ENCODE data around the gene PTEN. TPM values are rescaled to one million over a fixed set of nuclear protein-coding genes. Genes with fewer than 3 reads are reported as not detected.

PTEN gene
- total RNA-seq, result 101 TPM
- long read RNA-seq, full-length matches to known transcripts, result 160 of 194 reads
- long read RNA-seq, partial matches to known transcripts, result 12 of 194 reads
- long read RNA-seq, other reads (novel, unspliced or antisense), result 22 of 194 reads

DNA sequence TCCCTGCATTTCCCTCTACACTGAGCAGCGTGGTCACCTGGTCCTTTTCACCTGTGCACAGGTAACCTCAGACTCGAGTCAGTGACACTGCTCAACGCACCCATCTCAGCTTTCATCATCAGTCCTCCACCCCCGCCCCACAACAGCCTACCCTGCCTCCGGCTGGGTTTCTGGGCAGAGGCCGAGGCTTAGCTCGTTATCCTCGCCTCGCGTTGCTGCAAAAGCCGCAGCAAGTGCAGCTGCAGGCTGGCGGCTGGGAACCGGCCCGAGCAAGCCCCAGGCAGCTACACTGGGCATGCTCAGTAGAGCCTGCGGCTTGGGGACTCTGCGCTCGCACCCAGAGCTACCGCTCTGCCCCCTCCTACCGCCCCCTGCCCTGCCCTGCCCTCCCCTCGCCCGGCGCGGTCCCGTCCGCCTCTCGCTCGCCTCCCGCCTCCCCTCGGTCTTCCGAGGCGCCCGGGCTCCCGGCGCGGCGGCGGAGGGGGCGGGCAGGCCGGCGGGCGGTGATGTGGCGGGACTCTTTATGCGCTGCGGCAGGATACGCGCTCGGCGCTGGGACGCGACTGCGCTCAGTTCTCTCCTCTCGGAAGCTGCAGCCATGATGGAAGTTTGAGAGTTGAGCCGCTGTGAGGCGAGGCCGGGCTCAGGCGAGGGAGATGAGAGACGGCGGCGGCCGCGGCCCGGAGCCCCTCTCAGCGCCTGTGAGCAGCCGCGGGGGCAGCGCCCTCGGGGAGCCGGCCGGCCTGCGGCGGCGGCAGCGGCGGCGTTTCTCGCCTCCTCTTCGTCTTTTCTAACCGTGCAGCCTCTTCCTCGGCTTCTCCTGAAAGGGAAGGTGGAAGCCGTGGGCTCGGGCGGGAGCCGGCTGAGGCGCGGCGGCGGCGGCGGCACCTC lies at the start of gene PTEN, which contains the start of gene KLLN:
Gene PTEN, plus strand, starts transcription at position 573 of the 891 bp plus-strand sequence. CDS start 845 bp downstream, outside the sequence.
Gene KLLN, minus strand, starts transcription at position 481 of the 891 bp plus-strand sequence. CDS start 1,046 bp downstream, outside the sequence.
- TF ChIP-seq CTCF (IDR thresholded peaks at IDR 0.05), result no peak
- Histone ChIP-seq H3K27me3 (ENCODE audit: low read depth) (no peaks in the 10 kb centered on the region), H3K9me3 (no peaks in the 10 kb centered on the region), H3K36me3 (no peaks in the 10 kb centered on the region), H3K4me1 (peaks cover 22% of the 10 kb centered on the region), H3K4me3 (peak within 1 kb of the TSS; percentile 95), H3K27ac (peak within 1 kb of the TSS; percentile 95)
- DNase-seq (peak; percentile 94), ATAC-seq (peak; percentile 80 to 88)
- intact Hi-C loops (cut with DNase I), result no loop called here

DNA sequence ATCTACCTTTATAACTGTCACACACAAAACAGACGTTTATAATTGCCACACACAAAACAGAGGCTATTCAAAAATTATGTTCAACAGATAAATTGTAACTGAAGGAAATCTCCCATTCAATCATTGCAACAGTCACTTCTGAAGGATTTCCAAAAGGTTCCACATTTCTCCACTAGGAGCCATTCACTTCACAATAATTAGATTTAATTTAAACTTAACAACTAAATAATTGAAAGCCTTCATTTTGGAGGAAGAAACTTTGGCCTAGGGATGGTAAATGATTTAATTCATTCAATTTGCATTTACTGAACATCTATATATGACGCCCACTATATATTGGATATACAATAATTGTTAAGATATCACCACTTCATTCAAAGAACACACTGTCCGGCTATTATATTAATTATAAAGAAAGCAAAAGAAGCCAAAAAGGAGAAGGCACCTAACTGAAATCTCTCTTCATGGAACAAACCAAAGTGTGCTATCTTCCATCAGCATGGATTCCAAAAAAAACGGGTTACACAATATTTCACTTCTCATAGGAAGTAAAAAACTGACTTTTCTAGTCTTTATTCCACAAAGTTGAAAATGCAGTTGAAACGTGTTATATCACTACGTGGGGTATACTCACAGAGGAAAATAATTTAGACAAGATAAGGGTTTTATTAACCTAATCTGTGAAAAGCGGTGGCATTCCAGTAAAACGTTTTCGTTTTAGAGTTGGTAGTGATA lies 47.1 kb upstream of the PTEN start:
- Histone ChIP-seq H3K4me1 (peaks cover 20% of the 10 kb centered on the region), H3K9me3 (no peaks in the 10 kb centered on the region), H3K27me3 (ENCODE audit: low read depth) (no peaks in the 10 kb centered on the region), H3K4me3 (peak overlapping the region; percentile 83), H3K27ac (no peak overlapping the region), H3K36me3 (peaks cover 16% of the 10 kb centered on the region)
- ATAC-seq (no peak), DNase-seq (no peak)
- intact Hi-C loops (cut with DNase I), result no loop called here
- no peak for TF ChIP-seq CTCF (IDR thresholded peaks at IDR 0.05)

DNA sequence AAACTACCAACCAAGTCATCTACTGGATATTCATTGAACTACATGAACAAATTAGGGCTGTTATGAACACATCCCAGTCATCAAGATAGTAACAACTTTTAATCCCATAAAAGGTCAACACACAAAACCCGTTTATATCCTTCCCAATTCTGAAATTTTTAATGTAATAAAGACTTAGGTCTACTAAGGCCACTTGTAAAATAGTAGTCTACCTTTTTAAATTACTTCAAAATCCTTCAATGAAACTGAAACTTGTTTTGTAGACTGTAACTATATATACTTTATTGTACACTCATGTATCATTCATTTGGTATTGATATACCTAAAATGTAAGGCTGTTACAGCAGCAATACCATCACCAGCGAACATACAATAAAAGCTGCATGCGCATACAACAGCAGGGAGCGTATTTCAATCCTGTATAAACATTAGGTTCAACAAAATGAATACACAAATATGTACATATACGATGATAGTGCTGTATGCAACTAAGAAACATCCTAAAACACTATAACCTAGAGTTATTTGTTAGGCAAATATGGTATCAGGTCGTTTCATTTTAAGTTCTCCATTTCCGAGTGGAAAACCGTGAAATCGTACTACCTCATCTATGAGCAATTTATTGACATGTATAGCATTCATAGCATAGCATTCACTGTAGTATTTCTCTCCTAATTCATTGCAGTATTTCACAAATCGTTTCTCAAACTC lies 46.4 kb upstream of the PTEN start:
- no peak for TF ChIP-seq CTCF (IDR thresholded peaks at IDR 0.05)
- no peak for DNase-seq

GRCh38 chr10:87817609-87818504 lies 45.6 kb upstream of the PTEN start, which contains the start of gene ATAD1:
Gene ATAD1 (minus strand): TSS chr10:87818226. CDS start chr10:87814599, 3,627 bp downstream.
- intact Hi-C loops (cut with DNase I), result no loop called here
- H3K36me3 ChIP-seq, result peaks cover 6% of the 10 kb centered on the region
- ATAC-seq (peak; percentile 99 to 100), DNase-seq (peak; percentile 89)
- H3K4me1 ChIP-seq, result peaks cover 20% of the 10 kb centered on the region
- no peaks in the 10 kb centered on the region for H3K9me3 ChIP-seq
- peak within 1 kb of the TSS; percentile 88 for H3K27ac ChIP-seq
- H3K4me3 ChIP-seq, result peak within 1 kb of the TSS; percentile 83
- H3K27me3 ChIP-seq (ENCODE audit: low read depth), result no peaks in the 10 kb centered on the region
- peak; percentile 19 for TF ChIP-seq CTCF (IDR thresholded peaks at IDR 0.05)

More for the DNA sequence above, 46.4 kb upstream of the PTEN start:
- peaks cover 14% of the 10 kb centered on the region for H3K36me3 ChIP-seq
- intact Hi-C loops (cut with DNase I), result no loop called here
- no peaks in the 10 kb centered on the region for H3K27me3 ChIP-seq (ENCODE audit: low read depth)
- H3K4me3 ChIP-seq, result peak overlapping the region; percentile 83
- no peaks in the 10 kb centered on the region for H3K9me3 ChIP-seq
- peak overlapping the region; percentile 88 for H3K27ac ChIP-seq
- H3K4me1 ChIP-seq, result peaks cover 20% of the 10 kb centered on the region
- no peak for ATAC-seq

Measured in lower lobe of right lung (tissue), 2 donors.